K562 (cell line): ENCODE measurements around the gene MEGF11. TPM values are rescaled to one million over a fixed set of nuclear protein-coding genes. Genes with fewer than 3 reads are reported as not detected.

Source experiments
- ATAC-seq: fragments of 200-7000 bp; cut with Tn5 transposase; 3 replicates; pipeline ENCODE4 v1.9.1; 2020; ENCODE audit warnings: moderate library complexity
- BruUV-seq: library from RNA; stranded (reverse); fragments of 400-500 nt; replicated peaks from 2 replicates; lab custom pipeline; 2021; lab: Mats Ljungman, UMichigan
- CTCF ChIA-PET: fragments of 300-600 bp; formaldehyde crosslinking; extraction: SDS; loops from one replicate; lab custom pipeline; 2021; ENCODE audit warnings: low intra/inter-chr PET ratio; lab: Yijun Ruan, JAX
- POLR2A ChIA-PET: fragments of 300-600, 350-650 bp; sonication (Branson Sonifier 250); formaldehyde crosslinking; extraction: SDS; loops from one replicate; lab custom pipeline; 2021; ENCODE audit warnings: antibody characterized with exemption, inconsistent platforms; lab: Yijun Ruan, JAX
- DNase-seq, 4 experiments: peaks; one replicate each; pipeline versions ENCODE4 v3.0.0 to v3.0.0-alpha.2; 2011 to 2018; ENCODE audit warnings: low spot score in 3 of 4, mixed read lengths in 3 of 4; ENCODE audit errors: extremely low read depth in 1 of 4
- FAIRE-seq: peaks from 2 replicates; lab custom pipeline; 2011; peaks lifted over from hg19 to GRCh38; lab: Jason Lieb, UNC
- H2AFZ ChIP-seq: 2 replicates; pipeline ENCODE4 v1.6.0; 2011; ENCODE audit warnings: low read depth, low read length, control low read depth, inconsistent platforms
- H3K27ac ChIP-seq: fragments of 200-600 bp; 3 replicates; pipeline ENCODE4 v1.8.0; 2011; ENCODE audit warnings: low read depth, mild to moderate bottlenecking, control low read depth, inconsistent platforms, low read length, moderate library complexity, mixed read lengths; ENCODE audit errors: extremely low read depth
- H3K27me3 ChIP-seq, 2 experiments: fragments of 300-600 bp in 1 of 2; 2 replicates in 1 of 2; 3 replicates in 1 of 2; pipeline versions ENCODE4 v1.6.0 to v1.8.0; 2011; ENCODE audit warnings: inconsistent platforms in 2 of 2, low read length in 2 of 2, mild to moderate bottlenecking in 1 of 2, mixed read lengths in 1 of 2, moderate library complexity in 1 of 2; ENCODE audit not compliant: control insufficient read depth in 2 of 2, insufficient read depth in 2 of 2
- H3K36me3 ChIP-seq: fragments of 300-600 bp; 3 replicates; pipeline ENCODE4 v1.8.0; 2011; ENCODE audit warnings: mild to moderate bottlenecking, low read length, inconsistent platforms; ENCODE audit not compliant: control insufficient read depth, insufficient read depth
- H3K4me1 ChIP-seq, 2 experiments: fragments of 200-600 bp in 1 of 2; replicated peaks in 1 of 2; 2 replicates in 1 of 2; 3 replicates in 1 of 2; pipeline versions ENCODE4 v1.5.1 to v1.8.0; 2011; ENCODE audit warnings: inconsistent platforms in 2 of 2, low read length in 2 of 2, mild to moderate bottlenecking in 1 of 2, mixed read lengths in 1 of 2, moderate library complexity in 1 of 2; ENCODE audit not compliant: control insufficient read depth in 2 of 2, insufficient read depth in 2 of 2
- H3K4me2 ChIP-seq: 2 replicates; pipeline ENCODE4 v1.6.1; 2011; ENCODE audit warnings: low read length, control low read depth, inconsistent platforms, mixed read lengths; ENCODE audit not compliant: insufficient read depth
- H3K4me3 ChIP-seq: fragments of 200-600 bp; sonication (generic), shearing (Covaris generic); 2 replicates; pipeline ENCODE4 v1.5.1; 2016; ENCODE audit warnings: control low read depth, inconsistent platforms
- H3K79me2 ChIP-seq: fragments of 200-600 bp; 3 replicates; pipeline ENCODE4 v1.8.0; 2011; ENCODE audit warnings: low read length, inconsistent platforms; ENCODE audit not compliant: control insufficient read depth, insufficient read depth
- H3K9ac ChIP-seq, 2 experiments: 2 replicates each; pipeline versions ENCODE4 v1.6.0 to v1.6.1; 2011; ENCODE audit warnings: low read depth in 2 of 2, low read length in 2 of 2, control low read depth in 1 of 2, inconsistent platforms in 1 of 2, mild to moderate bottlenecking in 1 of 2, mixed read lengths in 1 of 2; ENCODE audit not compliant: insufficient read depth in 1 of 2
- H3K9me1 ChIP-seq: one replicate; pipeline ENCODE4 v1.6.0; 2011; ENCODE audit warnings: inconsistent platforms, mild to moderate bottlenecking, low read length, moderate library complexity; ENCODE audit not compliant: control insufficient read depth, insufficient read depth
- H3K9me3 ChIP-seq: replicated peaks from 2 replicates; pipeline ENCODE4 v1.5.1; 2011; ENCODE audit warnings: low read depth, low read length, inconsistent platforms; ENCODE audit not compliant: control insufficient read depth, insufficient read depth
- H4K20me1 ChIP-seq: replicated peaks from 2 replicates; pipeline ENCODE4 v1.6.1; 2011; ENCODE audit warnings: low read length, inconsistent platforms, mixed read lengths; ENCODE audit not compliant: control insufficient read depth, insufficient read depth
- CBX5 ChIP-seq: IDR thresholded peaks from 2 replicates; pipeline ENCODE4 v1.6.1; 2014; ENCODE audit warnings: low read depth, borderline replicate concordance
- CCAR2 ChIP-seq: fragments of 200-400 bp; formaldehyde crosslinking; IDR thresholded peaks from 2 replicates; pipeline ENCODE4 v1.6.1; 2017; ENCODE audit warnings: mild to moderate bottlenecking, low read depth, low read length
- CTBP1 ChIP-seq: fragments of 450-650 bp; IDR thresholded peaks from 2 replicates; pipeline ENCODE4 v1.6.1; 2016; ENCODE audit warnings: borderline replicate concordance
- CXXC5 ChIP-seq: fragments of 250-450 bp; sonication (Bioruptor Pico); IDR thresholded peaks from 2 replicates; pipeline ENCODE4 v1.8.0; 2022; ENCODE audit warnings: inconsistent platforms, mild to moderate bottlenecking, moderate library complexity
- ILF3 ChIP-seq: fragments of 450-650 bp; IDR thresholded peaks from 2 replicates; pipeline ENCODE4 v1.6.1; 2018; ENCODE audit warnings: antibody characterized with exemption, mild to moderate bottlenecking, moderate library complexity, borderline replicate concordance
- NCOR1 ChIP-seq: fragments of 450-650 bp; IDR thresholded peaks from 2 replicates; pipeline ENCODE4 v1.6.1; 2016; ENCODE audit warnings: mild to moderate bottlenecking, moderate library complexity
- NR0B1 ChIP-seq: fragments of 450-650 bp; IDR thresholded peaks from one replicate; pipeline ENCODE4 v1.6.1; 2018; ENCODE audit warnings: mild to moderate bottlenecking, moderate library complexity; ENCODE audit not compliant: partially characterized antibody
- RAD21 ChIP-seq, 2 experiments: fragments of 250-450 bp in 1 of 2; fragments of 450-650 bp in 1 of 2; sonication (Bioruptor Pico) in 1 of 2; formaldehyde crosslinking in 1 of 2; IDR thresholded peaks in 1 of 2; conservative IDR thresholded peaks in 1 of 2; 2 replicates each; pipeline versions ENCODE4 v1.4.0 to v1.8.0; 2020 to 2022; ENCODE audit warnings: mild to moderate bottlenecking in 2 of 2, moderate library complexity in 1 of 2
- SREBF2 ChIP-seq: sonication (generic); formaldehyde crosslinking; IDR thresholded peaks from 2 replicates; pipeline ENCODE4 v1.4.0; 2020; ENCODE audit warnings: mild to moderate bottlenecking, missing genetic modification reagents
- STAT5A ChIP-seq: IDR thresholded peaks from 2 replicates; pipeline ENCODE4 v1.6.1; 2012; ENCODE audit warnings: low read length, inconsistent platforms, borderline replicate concordance
- ZEB2 ChIP-seq: fragments of 450-650 bp; IDR thresholded peaks from 2 replicates; pipeline ENCODE4 v1.6.1; 2016
- ZNF512 ChIP-seq: IDR thresholded peaks from 2 replicates; pipeline ENCODE4 v1.6.1; 2016; ENCODE audit warnings: missing genetic modification characterization, missing compliant biosample characterization
- ZNF778 ChIP-seq: fragments of 450-650 bp; formaldehyde crosslinking; IDR thresholded peaks from 2 replicates; pipeline ENCODE4 v1.4.0; 2020; ENCODE audit warnings: mild to moderate bottlenecking, moderate library complexity
- WGBS: fragments of 100-300 bp; shearing (Covaris generic); methylation state at CpG from one replicate; pipeline ENCODE4 v1.1.6; 2016; ENCODE audit warnings: low coverage, mixed read lengths; ENCODE audit not compliant: insufficient coverage; ENCODE audit errors: missing lambda C conversion rate; 5-methylcytosine and 5-hydroxymethylcytosine counted together
- in situ Hi-C: fragments of 300-500 bp; cut with MboI; formaldehyde crosslinking; loops from 4 replicates; pipeline ENCODE4 v1.15.0; 2018; ENCODE audit warnings: inconsistent platforms, mixed read lengths
- intact Hi-C: fragments of 100-400 bp; cut with micrococcal nuclease; formaldehyde crosslinking; loops from 2 replicates; pipeline ENCODE4 v1.14.2; 2022
- polyA plus RNA-seq, 8 experiments: library from polyadenylated mRNA; depleted of rRNA in 4 of 8; stranded (reverse) in 5 of 8; unstranded in 3 of 8; fragments of >200 nt; fragmentation: Nextera tagmentation in 2 of 8; fragmentation: Illumina TruSeq in 1 of 8; extraction: Ambion mirVana in 2 of 8; extraction: Trizol in 1 of 8; gene quantifications; 2 replicates each; pipeline versions ENCODE4 v1.2.1 to v1.2.3, GENCODE V29; 2011 to 2014; ENCODE audit warnings: inconsistent platforms in 1 of 8, missing spikeins in 1 of 8
- total RNA-seq, 7 experiments: library from RNA; depleted of rRNA in 6 of 7; stranded (reverse); fragments of >200 nt in 6 of 7; fragmentation: Illumina TruSeq in 2 of 7; extraction: Trizol in 2 of 7; gene quantifications; 2 replicates each; pipeline versions ENCODE4 v1.2.1 to v1.2.3, GENCODE V29; 2011 to 2021; ENCODE audit warnings: low replicate concordance in 1 of 7
- TF ChIP-seq, protein P1 (sequence below): sonication (generic); formaldehyde crosslinking; IDR thresholded peaks from 2 replicates; pipeline ENCODE4 v1.8.1; 2022; ENCODE audit warnings: missing genetic modification reagents
- TF ChIP-seq, protein P2 (sequence below): sonication (generic); formaldehyde crosslinking; IDR thresholded peaks from 2 replicates; pipeline ENCODE4 v1.8.0; 2022; ENCODE audit warnings: mild to moderate bottlenecking, missing genetic modification reagents

The MEGF11 gene
- total and polyA plus RNA-seq, 9 of the 15 experiments (the other 6 are each of a cell fraction or from before 2014, with no cell fraction given) = 0.06 to 0.23 (median 0.20) TPM; not detected in 6

DNA sequence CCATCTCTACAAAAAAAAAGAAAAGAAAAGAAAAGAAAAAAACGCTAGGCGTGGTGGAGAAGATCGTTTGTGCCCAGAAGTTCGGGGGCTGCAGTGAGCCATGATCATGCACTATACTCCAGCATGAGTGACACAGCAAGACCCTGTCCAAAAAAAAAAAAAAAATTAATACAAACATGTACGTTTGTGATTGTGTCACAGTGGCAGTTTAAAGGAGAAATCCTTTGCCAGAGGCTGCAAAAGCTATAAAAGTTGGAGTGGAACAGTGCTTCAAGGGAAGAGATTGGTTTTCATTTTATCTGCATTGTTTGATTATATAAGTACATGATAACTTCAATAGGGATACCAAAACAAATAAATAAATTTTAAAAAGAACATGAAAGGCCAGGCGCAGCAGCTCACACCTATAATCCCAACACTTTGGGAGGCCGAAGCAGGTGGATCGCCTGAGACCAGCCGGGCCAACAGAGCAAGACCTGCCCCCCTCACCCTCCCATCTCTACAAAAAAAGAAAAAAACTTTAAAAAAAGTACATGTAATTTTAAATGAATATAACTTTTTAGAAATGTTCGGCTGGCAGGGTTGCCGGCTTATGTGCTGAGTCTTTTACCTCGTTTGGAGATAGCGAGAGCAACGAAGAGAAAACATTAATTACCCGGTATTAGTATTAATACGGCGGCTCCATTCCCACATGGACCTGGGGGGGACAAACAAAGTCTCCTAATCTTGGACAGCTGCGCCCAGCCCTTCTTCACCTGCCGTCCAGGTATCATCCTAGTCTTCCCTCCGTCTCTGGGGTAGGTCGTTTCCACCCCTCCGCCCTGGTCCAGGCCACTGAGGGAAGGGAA is 39.2 kb upstream of the MEGF11 start:
- Histone ChIP-seq H4K20me1 (peaks cover 3% of the 10 kb centered on the region; the same call in 1 of the 2 replicates), H3K79me2 (peaks cover 22% of the 10 kb centered on the region), H3K9me3 (no peaks in the 10 kb centered on the region), H3K4me3 (peak overlapping the region; percentile 45), H3K9ac (peak overlapping the region; percentile 85 to 97), H3K4me2 (peak overlapping the region; percentile 96), H3K4me1 (peaks cover 17 to 20% of the 10 kb centered on the region in 2 experiments), H3K9me1 (no peaks in the 10 kb centered on the region), H3K36me3 (peaks cover 14% of the 10 kb centered on the region), H3K27ac (peak overlapping the region; percentile 82), H3K27me3 (no peaks in the 10 kb centered on the region), H2AFZ (peak overlapping the region; percentile 91)
- 11% methylated on average over 19 of the region's 22 CpGs for WGBS
- intact Hi-C loops (loop anchor here (5.0 kb wide), 1 partner anchor 205 kb away; the partner anchor contains the start of gene SNAPC5), in situ Hi-C loops (no loop called here)
- FAIRE-seq (no peak), ATAC-seq (no peak), DNase-seq (no peak)
- ChIA-PET POLR2A (interaction anchor here (0.6 to 0.7 kb wide), 4 partner anchors 23 to 415 kb away, joined by 3 to 4 read pairs (median 4); no protein-coding TSS in a partner anchor), CTCF (no interaction called here)
- BruUV-seq = TSS peak; percentile 71
- no peak for TF ChIP-seq CCAR2
- TF ChIP-seq ILF3 = no peak
- TF ChIP-seq CTBP1 = no peak
- TF ChIP-seq, protein P1, sequence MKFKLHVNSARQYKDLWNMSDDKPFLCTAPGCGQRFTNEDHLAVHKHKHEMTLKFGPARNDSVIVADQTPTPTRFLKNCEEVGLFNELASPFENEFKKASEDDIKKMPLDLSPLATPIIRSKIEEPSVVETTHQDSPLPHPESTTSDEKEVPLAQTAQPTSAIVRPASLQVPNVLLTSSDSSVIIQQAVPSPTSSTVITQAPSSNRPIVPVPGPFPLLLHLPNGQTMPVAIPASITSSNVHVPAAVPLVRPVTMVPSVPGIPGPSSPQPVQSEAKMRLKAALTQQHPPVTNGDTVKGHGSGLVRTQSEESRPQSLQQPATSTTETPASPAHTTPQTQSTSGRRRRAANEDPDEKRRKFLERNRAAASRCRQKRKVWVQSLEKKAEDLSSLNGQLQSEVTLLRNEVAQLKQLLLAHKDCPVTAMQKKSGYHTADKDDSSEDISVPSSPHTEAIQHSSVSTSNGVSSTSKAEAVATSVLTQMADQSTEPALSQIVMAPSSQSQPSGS (CRISPR knock-in tag) = no peak
- no peak for TF ChIP-seq NCOR1
- TF ChIP-seq, protein P2, sequence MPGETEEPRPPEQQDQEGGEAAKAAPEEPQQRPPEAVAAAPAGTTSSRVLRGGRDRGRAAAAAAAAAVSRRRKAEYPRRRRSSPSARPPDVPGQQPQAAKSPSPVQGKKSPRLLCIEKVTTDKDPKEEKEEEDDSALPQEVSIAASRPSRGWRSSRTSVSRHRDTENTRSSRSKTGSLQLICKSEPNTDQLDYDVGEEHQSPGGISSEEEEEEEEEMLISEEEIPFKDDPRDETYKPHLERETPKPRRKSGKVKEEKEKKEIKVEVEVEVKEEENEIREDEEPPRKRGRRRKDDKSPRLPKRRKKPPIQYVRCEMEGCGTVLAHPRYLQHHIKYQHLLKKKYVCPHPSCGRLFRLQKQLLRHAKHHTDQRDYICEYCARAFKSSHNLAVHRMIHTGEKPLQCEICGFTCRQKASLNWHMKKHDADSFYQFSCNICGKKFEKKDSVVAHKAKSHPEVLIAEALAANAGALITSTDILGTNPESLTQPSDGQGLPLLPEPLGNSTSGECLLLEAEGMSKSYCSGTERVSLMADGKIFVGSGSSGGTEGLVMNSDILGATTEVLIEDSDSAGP (CRISPR knock-in tag) = no peak
- TF ChIP-seq NR0B1 = no peak
- no peak for TF ChIP-seq SREBF2 (CRISPR knock-in tag)
- TF ChIP-seq CXXC5 (CRISPR knock-in tag) = no peak
- no peak for TF ChIP-seq CBX5
- no peak for TF ChIP-seq STAT5A
- no peak for TF ChIP-seq RAD21 (CRISPR knock-in tag; conservative IDR thresholded peaks at IDR 0.05 in 1 of 2, IDR thresholded peaks at IDR 0.05 in 1 of 2)
- peak; percentile 40; the same call in 1 of the 2 replicates for TF ChIP-seq ZEB2
- peak; percentile 64; the same call in 1 of the 2 replicates for TF ChIP-seq ZNF512
- no peak for TF ChIP-seq ZNF778 (CRISPR knock-in tag)
